GM12801 (cell line): ENCODE results near the gene TYMP.

Experiments used
- CTCF ChIP-seq: IDR thresholded peaks from one replicate; pipeline ENCODE4 v1.5.1; 2011; ENCODE audit warnings: control low read depth; ENCODE audit not compliant: insufficient read length; ENCODE audit errors: extremely low read depth

TYMP gene

GRCh38 chr22:50531546-50531961 lies 1.7 kb upstream of the TYMP start:
- no peak for TF ChIP-seq CTCF

GRCh38 chr22:50530877-50531545 lies 1.2 kb upstream of the TYMP start:
- no peak for TF ChIP-seq CTCF

- no peak for TF ChIP-seq CTCF
These were observed 716 bp upstream of the TYMP start for GRCh38 chr22:50530580-50530876.

GRCh38 chr22:50529416-50529896 lies 356 bp downstream of the TYMP start:
- no peak for TF ChIP-seq CTCF

GRCh38 chr22:50528682-50529415 lies 963 bp downstream of the TYMP start:
- no peak for TF ChIP-seq CTCF

GRCh38 chr22:50527921-50528681 lies 1.7 kb downstream of the TYMP start:
- TF ChIP-seq CTCF = no peak
